Measurements from ENCODE around the gene FAM228B. TPM values are rescaled to one million over a fixed set of nuclear protein-coding genes. Genes with fewer than 3 reads are reported as not detected.

FAM228B gene
- total RNA-seq, 6 experiments from 2014 or later = 8.3 to 11.8 (median 8.9) TPM

DNA sequence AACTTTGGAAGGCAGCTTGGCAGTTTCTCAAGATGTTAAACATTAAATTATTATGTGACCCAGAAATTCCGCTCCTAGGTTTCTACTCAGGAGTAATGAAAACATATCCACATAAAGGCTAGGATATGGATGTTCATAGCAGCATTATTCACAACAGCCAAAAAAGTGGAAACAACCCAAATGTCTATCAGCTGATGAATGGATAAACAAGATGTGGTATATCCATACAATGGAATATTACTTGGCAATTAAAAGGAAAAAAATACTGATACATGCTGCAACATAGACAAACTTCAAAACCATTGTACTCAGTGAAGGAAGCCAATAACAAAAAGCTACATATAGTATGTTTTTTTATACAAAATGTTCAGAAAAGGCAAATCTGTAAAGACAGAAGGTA lies 39.2 kb downstream of the FAM228B start:
- H3K36me3 Mint-ChIP-seq (ENCODE audit: low read depth) = peaks cover 5% of the 10 kb centered on the region; the same call in 1 of the 2 replicates
- no peaks in the 10 kb centered on the region for H3K9me3 Mint-ChIP-seq
- H3K4me1 Mint-ChIP-seq (ENCODE audit: low read depth) = no peaks in the 10 kb centered on the region
- DNase-seq = no peak
- no peak overlapping the region for H3K4me3 Mint-ChIP-seq
- TF ChIP-seq, protein P1, sequence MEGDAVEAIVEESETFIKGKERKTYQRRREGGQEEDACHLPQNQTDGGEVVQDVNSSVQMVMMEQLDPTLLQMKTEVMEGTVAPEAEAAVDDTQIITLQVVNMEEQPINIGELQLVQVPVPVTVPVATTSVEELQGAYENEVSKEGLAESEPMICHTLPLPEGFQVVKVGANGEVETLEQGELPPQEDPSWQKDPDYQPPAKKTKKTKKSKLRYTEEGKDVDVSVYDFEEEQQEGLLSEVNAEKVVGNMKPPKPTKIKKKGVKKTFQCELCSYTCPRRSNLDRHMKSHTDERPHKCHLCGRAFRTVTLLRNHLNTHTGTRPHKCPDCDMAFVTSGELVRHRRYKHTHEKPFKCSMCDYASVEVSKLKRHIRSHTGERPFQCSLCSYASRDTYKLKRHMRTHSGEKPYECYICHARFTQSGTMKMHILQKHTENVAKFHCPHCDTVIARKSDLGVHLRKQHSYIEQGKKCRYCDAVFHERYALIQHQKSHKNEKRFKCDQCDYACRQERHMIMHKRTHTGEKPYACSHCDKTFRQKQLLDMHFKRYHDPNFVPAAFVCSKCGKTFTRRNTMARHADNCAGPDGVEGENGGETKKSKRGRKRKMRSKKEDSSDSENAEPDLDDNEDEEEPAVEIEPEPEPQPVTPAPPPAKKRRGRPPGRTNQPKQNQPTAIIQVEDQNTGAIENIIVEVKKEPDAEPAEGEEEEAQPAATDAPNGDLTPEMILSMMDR (IDR thresholded peaks at IDR 0.05) = no peak
- H3K27ac Mint-ChIP-seq = no peak overlapping the region
- peaks cover 11% of the 10 kb centered on the region for H3K27me3 Mint-ChIP-seq (ENCODE audit: insufficient read depth)

DNA sequence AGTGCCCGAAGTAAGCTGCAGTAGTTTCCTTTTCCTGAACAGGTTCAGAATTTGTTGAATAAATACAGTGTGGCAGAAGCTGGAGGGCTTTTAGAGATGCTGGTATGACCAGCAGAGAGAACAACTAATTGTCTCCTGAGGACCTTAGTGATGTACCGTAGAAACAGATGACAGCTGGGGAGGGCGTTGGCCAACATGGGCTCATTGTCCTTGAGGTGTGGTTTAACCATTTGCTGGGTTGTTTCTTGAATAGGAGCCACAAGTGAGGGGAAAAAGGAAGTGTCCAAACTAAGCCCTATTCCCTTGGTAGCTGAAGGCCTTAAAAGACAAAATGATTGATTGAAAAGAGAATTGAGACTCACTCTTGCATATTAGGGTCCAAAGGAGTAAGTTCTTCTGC lies 39.9 kb downstream of the FAM228B start:
- Mint-ChIP-seq H3K9me3 (no peaks in the 10 kb centered on the region), H3K4me3 (no peak overlapping the region), H3K27me3 (ENCODE audit: insufficient read depth) (peaks cover 11% of the 10 kb centered on the region), H3K4me1 (ENCODE audit: low read depth) (no peaks in the 10 kb centered on the region), H3K27ac (no peak overlapping the region), H3K36me3 (ENCODE audit: low read depth) (peaks cover 5% of the 10 kb centered on the region; the same call in 1 of the 2 replicates)
- TF ChIP-seq, protein P1 (IDR thresholded peaks at IDR 0.05) = no peak
- no peak for DNase-seq

DNA sequence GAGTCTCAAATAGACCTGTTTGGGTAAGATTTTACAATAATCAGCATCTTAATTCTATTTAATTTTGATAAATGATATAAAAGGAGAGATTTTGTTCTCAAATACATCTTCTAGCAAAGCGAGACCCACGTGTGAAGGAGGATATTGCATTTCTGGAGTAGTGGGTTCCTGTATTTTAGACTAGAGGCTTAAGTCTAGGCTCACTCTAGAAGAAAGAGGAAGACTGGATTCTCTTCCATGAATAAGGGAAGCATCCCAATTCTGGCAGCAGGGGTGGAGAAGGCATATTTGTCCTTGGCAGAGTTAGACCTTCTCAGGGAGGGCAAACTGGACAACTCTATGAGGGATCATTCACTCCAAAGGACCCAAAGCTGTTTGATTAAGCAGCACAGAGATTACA lies 40.3 kb downstream of the FAM228B start:
- H3K4me1 Mint-ChIP-seq (ENCODE audit: low read depth) = no peaks in the 10 kb centered on the region
- DNase-seq = no peak
- peaks cover 10% of the 10 kb centered on the region for H3K27me3 Mint-ChIP-seq (ENCODE audit: insufficient read depth)
- H3K9me3 Mint-ChIP-seq = no peaks in the 10 kb centered on the region
- peaks cover 5% of the 10 kb centered on the region; the same call in 1 of the 2 replicates for H3K36me3 Mint-ChIP-seq (ENCODE audit: low read depth)
- TF ChIP-seq, protein P1 (IDR thresholded peaks at IDR 0.05) = no peak
- no peak overlapping the region for H3K4me3 Mint-ChIP-seq
- no peak overlapping the region for H3K27ac Mint-ChIP-seq

DNA sequence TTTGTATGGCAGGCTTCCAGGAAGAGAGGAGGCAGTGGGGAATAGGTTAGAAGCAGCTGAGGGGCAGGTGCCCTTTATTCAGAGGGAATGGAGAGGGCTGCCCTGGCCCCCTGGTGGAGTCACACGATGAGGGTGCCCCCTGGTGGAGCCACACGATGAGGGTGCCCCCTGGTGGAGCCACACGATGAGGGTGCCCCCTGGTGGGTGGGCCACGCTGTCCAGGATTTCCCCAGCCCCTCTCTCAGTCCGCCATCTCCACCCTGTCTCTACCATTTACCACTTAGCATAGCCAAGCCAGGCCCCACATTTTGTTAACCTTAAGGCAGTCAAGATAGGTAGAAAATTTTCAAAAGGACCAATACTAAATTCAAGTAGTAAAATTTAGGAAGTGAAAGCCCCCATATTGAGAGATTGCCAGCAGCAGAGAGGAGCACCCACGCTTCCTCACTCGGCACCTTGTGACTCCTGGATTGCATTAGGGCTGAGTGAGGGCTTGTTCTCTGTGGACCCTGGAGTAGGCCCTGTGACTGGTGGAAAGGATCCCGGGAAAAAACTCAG lies 41.2 kb downstream of the FAM228B start:
- peaks cover 12% of the 10 kb centered on the region for H3K27me3 Mint-ChIP-seq (ENCODE audit: insufficient read depth)
- H3K27ac Mint-ChIP-seq = no peak overlapping the region
- TF ChIP-seq, protein P1 (IDR thresholded peaks at IDR 0.05) = peak; percentile 96
- peaks cover 5% of the 10 kb centered on the region; the same call in 1 of the 2 replicates for H3K36me3 Mint-ChIP-seq (ENCODE audit: low read depth)
- DNase-seq = peak; percentile 20
- no peaks in the 10 kb centered on the region for H3K4me1 Mint-ChIP-seq (ENCODE audit: low read depth)
- H3K4me3 Mint-ChIP-seq = no peak overlapping the region
- no peaks in the 10 kb centered on the region for H3K9me3 Mint-ChIP-seq

DNA sequence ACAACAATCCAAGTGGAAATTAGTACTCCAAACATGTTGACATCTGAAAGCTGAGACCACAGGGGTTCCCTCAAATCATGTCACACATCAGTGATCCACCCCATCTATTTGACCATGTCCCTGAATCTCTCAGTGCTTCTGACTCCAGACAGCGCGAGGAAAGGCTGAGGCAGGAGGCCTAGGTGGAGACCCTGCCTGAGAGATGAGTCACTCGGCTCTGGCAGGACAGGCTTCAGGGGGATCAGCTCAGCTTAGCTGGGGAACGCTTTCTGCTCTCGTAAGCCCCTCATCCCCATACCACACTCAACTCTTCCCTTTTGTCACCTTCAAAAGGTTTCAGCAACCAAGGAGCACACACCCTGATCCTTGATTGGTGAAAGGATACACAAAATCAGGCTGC lies 45.8 kb downstream of the FAM228B start:
- no peak overlapping the region for H3K27ac Mint-ChIP-seq
- DNase-seq = no peak
- H3K36me3 Mint-ChIP-seq (ENCODE audit: low read depth) = peaks cover 3% of the 10 kb centered on the region
- no peaks in the 10 kb centered on the region for H3K4me1 Mint-ChIP-seq (ENCODE audit: low read depth)
- peaks cover 3% of the 10 kb centered on the region; the same call in 1 of the 2 replicates for H3K9me3 Mint-ChIP-seq
- TF ChIP-seq, protein P1 (IDR thresholded peaks at IDR 0.05) = no peak
- no peak overlapping the region for H3K4me3 Mint-ChIP-seq
- peaks cover 19% of the 10 kb centered on the region for H3K27me3 Mint-ChIP-seq (ENCODE audit: insufficient read depth)
